HepG2 (cell line): Measurements from ENCODE around the gene CDHR4. TPM values are rescaled to one million over a fixed set of nuclear protein-coding genes. Genes with fewer than 3 reads are reported as not detected.

Experiments used
- ATF5 ChIP-seq: sonication (generic); formaldehyde crosslinking; IDR thresholded peaks from 2 replicates; pipeline ENCODE4 v1.4.0; 2020; ENCODE audit warnings: mild to moderate bottlenecking, low read depth, missing genetic modification reagents
- BCLAF1 ChIP-seq: fragments of 450-650 bp; IDR thresholded peaks from 2 replicates; pipeline ENCODE4 v1.6.1; 2017; ENCODE audit warnings: mild to moderate bottlenecking
- BRD4 ChIP-seq: sonication (generic); formaldehyde crosslinking; IDR thresholded peaks from 2 replicates; pipeline ENCODE4 v1.4.0; 2020; ENCODE audit warnings: missing genetic modification reagents
- CEBPZ ChIP-seq: IDR thresholded peaks from 2 replicates; pipeline ENCODE4 v1.6.1; 2012; ENCODE audit warnings: low read length, improper control_type of control experiment
- SIX4 ChIP-seq: sonication (generic); formaldehyde crosslinking; IDR thresholded peaks from 2 replicates; pipeline ENCODE4 v1.4.0; 2020; ENCODE audit warnings: missing genetic modification reagents
- TGIF2 ChIP-seq: IDR thresholded peaks from 2 replicates; pipeline ENCODE4 v1.6.1; 2016; ENCODE audit warnings: control low read depth, missing compliant biosample characterization
- ZBTB2 ChIP-seq: sonication (generic); formaldehyde crosslinking; IDR thresholded peaks from 2 replicates; pipeline ENCODE4 v1.8.0; 2022; ENCODE audit warnings: low read depth, missing genetic modification reagents
- ZFP36L1 ChIP-seq: sonication (generic); formaldehyde crosslinking; IDR thresholded peaks from 2 replicates; pipeline ENCODE4 v1.8.0; 2022; ENCODE audit warnings: mild to moderate bottlenecking, missing genetic modification reagents, moderate library complexity
- ZNF326 ChIP-seq: sonication (generic); formaldehyde crosslinking; IDR thresholded peaks from 2 replicates; pipeline ENCODE4 v1.4.0; 2020; ENCODE audit warnings: missing genetic modification reagents, borderline replicate concordance
- ZNF333 ChIP-seq: sonication (generic); formaldehyde crosslinking; IDR thresholded peaks from 2 replicates; pipeline ENCODE4 v1.4.0; 2020; ENCODE audit warnings: mild to moderate bottlenecking, missing genetic modification reagents, borderline replicate concordance
- ZNF407 ChIP-seq: sonication (generic); formaldehyde crosslinking; IDR thresholded peaks from one replicate; pipeline ENCODE4 v1.5.1; 2020; ENCODE audit warnings: mild to moderate bottlenecking, missing genetic modification reagents; ENCODE audit errors: not compliant biosample characterization
- polyA plus RNA-seq, 8 experiments: library from polyadenylated mRNA; depleted of rRNA in 3 of 8; stranded (reverse) in 7 of 8; unstranded in 1 of 8; fragments of >200 nt; fragmentation: Illumina TruSeq in 4 of 8; extraction: Trizol in 4 of 8; gene quantifications; 2 replicates each; pipeline versions ENCODE4 v1.2.1 to v1.2.3, GENCODE V29; 2011 to 2016; ENCODE audit warnings: low read depth in 4 of 8, missing spikeins in 1 of 8, mixed read lengths in 1 of 8; ENCODE audit not compliant: insufficient read depth in 1 of 8
- total RNA-seq, 5 experiments: library from RNA; depleted of rRNA; stranded (reverse); fragments of >200 nt; fragmentation: Illumina TruSeq; extraction: Trizol; gene quantifications; 2 replicates each; pipeline ENCODE4 v1.2.3, GENCODE V29; 2016; ENCODE audit warnings: low read depth in 1 of 5

CDHR4 gene
- total and polyA plus RNA-seq, 2 of the 13 experiments (the other 11 are each of a cell fraction or from before 2014, with no cell fraction given), result 0.21 TPM; not detected in 1

- TF ChIP-seq ZBTB2 (CRISPR knock-in tag) (no peak), CEBPZ (no peak), ZNF407 (CRISPR knock-in tag) (no peak), BRD4 (CRISPR knock-in tag) (no peak), ATF5 (CRISPR knock-in tag) (no peak), TGIF2 (CRISPR knock-in tag) (peak; percentile 50), ZNF326 (no peak), BCLAF1 (no peak), SIX4 (no peak), ZNF333 (no peak), ZFP36L1 (no peak)
Observed at GRCh38 chr3:49802719-49803464, 3.2 kb upstream of the CDHR4 start, which contains the start of gene INKA1 (continued).
